Neural cell (in vitro differentiated cells): ENCODE measurements around the gene COX17. TPM values are rescaled to one million over a fixed set of nuclear protein-coding genes. Genes with fewer than 3 reads are reported as not detected.

Experiments used
- H2AFZ ChIP-seq: fragments of 200-600, 300-800 bp; sonication (generic), shearing (Covaris generic); 2 replicates; pipeline ENCODE4 v1.6.0; 2014; ENCODE audit warnings: low read depth, mild to moderate bottlenecking, antibody characterized with exemption, low read length, moderate library complexity
- H3F3A ChIP-seq: fragments of 200-600 bp; shearing (Covaris generic); 2 replicates; pipeline ENCODE4 v1.6.1; 2016; ENCODE audit warnings: mild to moderate bottlenecking, moderate library complexity, mixed read lengths, antibody characterized with exemption, low read length; ENCODE audit not compliant: insufficient read depth, poor library complexity, severe bottlenecking
- H3K27ac ChIP-seq: fragments of 200-600, 300-800 bp; sonication (generic), shearing (Covaris generic); 2 replicates; pipeline ENCODE4 v1.5.1; 2014; ENCODE audit warnings: mild to moderate bottlenecking, low read length, moderate library complexity
- H3K27me3 ChIP-seq: fragments of 300-800, 200-600 bp; sonication (generic), shearing (Covaris generic); 2 replicates; pipeline ENCODE4 v1.6.0; 2014; ENCODE audit warnings: mild to moderate bottlenecking, low read depth, low read length, moderate library complexity; ENCODE audit not compliant: insufficient read depth
- H3K36me3 ChIP-seq: fragments of 300-800, 200-600 bp; sonication (generic), shearing (Covaris generic); 2 replicates; pipeline ENCODE4 v1.5.1; 2014; ENCODE audit warnings: mild to moderate bottlenecking, antibody characterized with exemption, low read length, moderate library complexity; ENCODE audit not compliant: insufficient read depth
- H3K4me2 ChIP-seq: fragments of 300-800, 200-600 bp; sonication (generic), shearing (Covaris generic); 2 replicates; pipeline ENCODE4 v1.6.0; 2014; ENCODE audit warnings: mild to moderate bottlenecking, low read length
- H3K4me3 ChIP-seq: fragments of 300-800, 200-600 bp; sonication (generic), shearing (Covaris generic); 2 replicates; pipeline ENCODE4 v1.5.1; 2014; ENCODE audit warnings: mild to moderate bottlenecking, low read length, moderate library complexity
- H3K79me2 ChIP-seq: fragments of 200-600 bp; shearing (Covaris generic); replicated peaks from 2 replicates; pipeline ENCODE4 v1.6.0; 2014; ENCODE audit warnings: mild to moderate bottlenecking, low read length, moderate library complexity; ENCODE audit not compliant: insufficient read depth
- H3K9ac ChIP-seq: fragments of 300-800, 200-600 bp; sonication (generic), shearing (Covaris generic); 2 replicates; pipeline ENCODE4 v1.6.1; 2016; ENCODE audit warnings: mild to moderate bottlenecking, low read length, mixed read lengths
- H3K9me2 ChIP-seq: fragments of 200-600 bp; shearing (Covaris generic); 2 replicates; pipeline ENCODE4 v1.6.1; 2016; ENCODE audit warnings: mild to moderate bottlenecking, low read length, mixed read lengths; ENCODE audit not compliant: insufficient read depth
- H3K9me3 ChIP-seq: fragments of 200-600, 300-800 bp; sonication (generic), shearing (Covaris generic); 2 replicates; pipeline ENCODE4 v1.6.1; 2016; ENCODE audit warnings: mild to moderate bottlenecking, mixed run types, low read length, moderate library complexity, mixed read lengths
- H4K20me1 ChIP-seq: fragments of 200-600 bp; shearing (Covaris generic); 2 replicates; pipeline ENCODE4 v1.6.1; 2016; ENCODE audit warnings: mild to moderate bottlenecking, mixed run types; ENCODE audit not compliant: insufficient read depth
- CTCF ChIP-seq: fragments of 450-650 bp; IDR thresholded peaks from 2 replicates; pipeline ENCODE4 v1.5.1; 2014; ENCODE audit warnings: antibody characterized with exemption, mild to moderate bottlenecking, moderate library complexity; ENCODE audit not compliant: poor library complexity, severe bottlenecking
- EP300 ChIP-seq: fragments of 450-650 bp; conservative IDR thresholded peaks from 2 replicates; pipeline ENCODE4 v1.6.1; 2014; ENCODE audit warnings: antibody characterized with exemption, mild to moderate bottlenecking, moderate library complexity; ENCODE audit not compliant: poor library complexity, severe bottlenecking
- EZH2 ChIP-seq: fragments of 200-600, 300-800 bp; shearing (Covaris generic), sonication (generic); IDR thresholded peaks from 2 replicates; pipeline ENCODE4 v1.6.1; 2014; ENCODE audit warnings: antibody characterized with exemption, low read length, borderline replicate concordance, mild to moderate bottlenecking; ENCODE audit not compliant: insufficient read depth, poor library complexity, severe bottlenecking
- MXI1 ChIP-seq: fragments of 450-650 bp; conservative IDR thresholded peaks from 2 replicates; pipeline ENCODE4 v1.6.1; 2014; ENCODE audit warnings: antibody characterized with exemption, mild to moderate bottlenecking; ENCODE audit not compliant: poor library complexity, severe bottlenecking
- POLR2AphosphoS5 ChIP-seq: IDR thresholded peaks from 2 replicates; pipeline ENCODE4 v1.6.1; 2012
- RAD21 ChIP-seq: fragments of 450-650 bp; conservative IDR thresholded peaks from 2 replicates; pipeline ENCODE4 v1.6.1; 2014; ENCODE audit warnings: antibody characterized with exemption, mild to moderate bottlenecking, moderate library complexity
- REST ChIP-seq: IDR thresholded peaks from 2 replicates; pipeline ENCODE4 v1.6.1; 2012; ENCODE audit warnings: borderline replicate concordance
- SMC3 ChIP-seq: fragments of 450-650 bp; conservative IDR thresholded peaks from 2 replicates; pipeline ENCODE4 v1.6.1; 2014; ENCODE audit warnings: antibody characterized with exemption, mild to moderate bottlenecking, moderate library complexity; ENCODE audit not compliant: poor library complexity
- TAF1 ChIP-seq: IDR thresholded peaks from 2 replicates; pipeline ENCODE4 v1.6.1; 2012; ENCODE audit warnings: low read depth
- polyA plus RNA-seq: library from polyadenylated mRNA; depleted of rRNA; stranded (reverse); fragments of >200 nt; gene quantifications from 2 replicates; pipeline ENCODE4 v1.2.3, GENCODE V29; 2014

COX17 gene
- polyA plus RNA-seq, 1 donor from 2014 or later, result 49.4 TPM

GRCh38 chr3:119659606-119660291, 17.5 kb downstream of the COX17 start:
- Histone ChIP-seq H3K9me3 (no peaks in the 10 kb centered on the region), H2AFZ (no peak overlapping the region), H4K20me1 (no peaks in the 10 kb centered on the region), H3K79me2 (no peaks in the 10 kb centered on the region), H3K36me3 (no peaks in the 10 kb centered on the region), H3K27me3 (no peaks in the 10 kb centered on the region), H3K4me2 (no peak overlapping the region), H3K9me2 (no peaks in the 10 kb centered on the region), H3F3A (no peaks in the 10 kb centered on the region), H3K9ac (no peak overlapping the region), H3K27ac (no peak overlapping the region), H3K4me3 (no peak overlapping the region)
- no peak for TF ChIP-seq REST
- TF ChIP-seq POLR2AphosphoS5, result no peak
- TF ChIP-seq CTCF, result no peak
- TF ChIP-seq TAF1, result no peak
- no peak for TF ChIP-seq RAD21
- no peak for TF ChIP-seq SMC3

- Histone ChIP-seq H3K27ac (no peak overlapping the region), H3K4me3 (no peak overlapping the region), H3K27me3 (no peaks in the 10 kb centered on the region), H3K4me2 (no peak overlapping the region), H3K9ac (no peak overlapping the region), H3K9me3 (no peaks in the 10 kb centered on the region), H2AFZ (no peak overlapping the region), H3K36me3 (no peaks in the 10 kb centered on the region), H4K20me1 (no peaks in the 10 kb centered on the region), H3F3A (no peaks in the 10 kb centered on the region), H3K79me2 (no peaks in the 10 kb centered on the region), H3K9me2 (no peaks in the 10 kb centered on the region)
- no peak for TF ChIP-seq SMC3
- TF ChIP-seq CTCF, result no peak
- no peak for TF ChIP-seq RAD21
- TF ChIP-seq TAF1, result no peak
- no peak for TF ChIP-seq EZH2
- TF ChIP-seq REST, result no peak
- no peak for TF ChIP-seq MXI1
- no peak for TF ChIP-seq EP300
- no peak for TF ChIP-seq POLR2AphosphoS5
Measured at GRCh38 chr3:119658994-119659393, 18.2 kb downstream of the COX17 start.
